Cardiac atrium fibroblast (primary cell): ENCODE measurements around the gene TMCC2. TPM values are rescaled to one million over a fixed set of nuclear protein-coding genes. Genes with fewer than 3 reads are reported as not detected.

Experiments used
- total RNA-seq: library from RNA; depleted of rRNA; stranded (reverse); fragments of >200 nt; gene quantifications from 2 replicates; pipeline ENCODE4 v1.2.3, GENCODE V29; 2015

The TMCC2 gene, protein sequence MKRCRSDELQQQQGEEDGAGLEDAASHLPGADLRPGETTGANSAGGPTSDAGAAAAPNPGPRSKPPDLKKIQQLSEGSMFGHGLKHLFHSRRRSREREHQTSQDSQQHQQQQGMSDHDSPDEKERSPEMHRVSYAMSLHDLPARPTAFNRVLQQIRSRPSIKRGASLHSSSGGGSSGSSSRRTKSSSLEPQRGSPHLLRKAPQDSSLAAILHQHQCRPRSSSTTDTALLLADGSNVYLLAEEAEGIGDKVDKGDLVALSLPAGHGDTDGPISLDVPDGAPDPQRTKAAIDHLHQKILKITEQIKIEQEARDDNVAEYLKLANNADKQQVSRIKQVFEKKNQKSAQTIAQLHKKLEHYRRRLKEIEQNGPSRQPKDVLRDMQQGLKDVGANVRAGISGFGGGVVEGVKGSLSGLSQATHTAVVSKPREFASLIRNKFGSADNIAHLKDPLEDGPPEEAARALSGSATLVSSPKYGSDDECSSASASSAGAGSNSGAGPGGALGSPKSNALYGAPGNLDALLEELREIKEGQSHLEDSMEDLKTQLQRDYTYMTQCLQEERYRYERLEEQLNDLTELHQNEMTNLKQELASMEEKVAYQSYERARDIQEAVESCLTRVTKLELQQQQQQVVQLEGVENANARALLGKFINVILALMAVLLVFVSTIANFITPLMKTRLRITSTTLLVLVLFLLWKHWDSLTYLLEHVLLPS
- total RNA-seq: 0.18 and 1.1 TPM in 2 replicates

DNA sequence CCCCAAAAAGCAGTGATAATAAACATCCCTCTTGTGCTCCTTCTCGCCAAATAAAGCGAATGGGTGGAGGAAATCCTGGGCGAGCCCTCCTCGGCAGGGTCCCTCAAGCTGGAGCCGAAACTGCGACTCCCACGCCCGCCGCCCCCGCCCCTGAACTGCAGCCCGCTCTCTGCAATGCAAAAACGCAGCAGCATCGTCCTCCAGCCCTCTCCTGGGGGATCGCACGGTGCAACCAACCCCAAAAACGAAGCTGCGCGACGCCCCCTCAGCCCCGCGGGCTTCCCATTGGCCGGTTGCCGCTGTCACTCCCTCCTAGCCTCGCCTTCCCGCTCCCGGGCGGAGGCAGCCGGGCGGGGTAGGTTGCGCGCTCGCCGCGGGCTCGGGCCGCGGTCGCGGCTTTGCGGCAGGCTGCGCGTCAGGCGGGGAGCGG is at the start of gene TMCC2:
TMCC2 (plus strand) TSS at position 363 of the 430 bp plus-strand sequence. CDS start 619 bp downstream, outside the sequence.

DNA sequence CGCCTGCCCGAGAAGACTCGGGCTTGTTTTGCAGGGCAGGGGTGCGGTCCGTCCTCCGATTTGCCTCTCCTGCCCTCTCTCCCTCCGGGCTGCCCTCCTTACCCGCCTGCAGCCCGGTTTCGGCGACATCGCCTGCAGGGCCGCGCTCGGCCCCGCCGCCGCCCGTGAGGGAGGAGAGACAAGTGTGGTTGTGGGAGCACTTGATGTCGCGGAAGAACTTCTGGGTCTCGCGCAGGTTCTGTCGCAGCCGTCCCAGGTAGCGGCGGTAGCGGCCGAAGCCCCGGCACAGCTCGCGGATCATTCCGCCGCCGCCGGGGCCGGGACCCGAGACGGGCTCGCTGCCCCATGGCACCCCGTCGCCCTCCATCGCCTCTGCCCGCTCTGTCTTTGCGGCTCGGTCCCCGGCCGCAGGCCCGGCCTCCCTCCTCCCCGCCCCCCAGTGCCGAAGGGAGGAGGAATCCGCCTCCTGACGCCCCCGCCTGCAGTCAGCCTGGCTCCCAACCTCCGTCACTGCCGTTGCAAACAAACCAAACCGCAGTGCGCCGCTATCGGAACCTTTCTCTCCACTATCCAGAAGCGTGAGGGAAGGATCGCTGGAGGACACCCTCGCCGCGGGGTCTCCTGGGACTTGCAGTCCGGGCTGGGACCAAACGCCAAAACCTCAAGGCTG is 16.4 kb upstream of the TMCC2 start, which contains the start of gene DSTYK:
DSTYK (minus strand) TSS at position 534 of the 670 bp plus-strand sequence; CDS start at position 367, 167 bp downstream.

DNA sequence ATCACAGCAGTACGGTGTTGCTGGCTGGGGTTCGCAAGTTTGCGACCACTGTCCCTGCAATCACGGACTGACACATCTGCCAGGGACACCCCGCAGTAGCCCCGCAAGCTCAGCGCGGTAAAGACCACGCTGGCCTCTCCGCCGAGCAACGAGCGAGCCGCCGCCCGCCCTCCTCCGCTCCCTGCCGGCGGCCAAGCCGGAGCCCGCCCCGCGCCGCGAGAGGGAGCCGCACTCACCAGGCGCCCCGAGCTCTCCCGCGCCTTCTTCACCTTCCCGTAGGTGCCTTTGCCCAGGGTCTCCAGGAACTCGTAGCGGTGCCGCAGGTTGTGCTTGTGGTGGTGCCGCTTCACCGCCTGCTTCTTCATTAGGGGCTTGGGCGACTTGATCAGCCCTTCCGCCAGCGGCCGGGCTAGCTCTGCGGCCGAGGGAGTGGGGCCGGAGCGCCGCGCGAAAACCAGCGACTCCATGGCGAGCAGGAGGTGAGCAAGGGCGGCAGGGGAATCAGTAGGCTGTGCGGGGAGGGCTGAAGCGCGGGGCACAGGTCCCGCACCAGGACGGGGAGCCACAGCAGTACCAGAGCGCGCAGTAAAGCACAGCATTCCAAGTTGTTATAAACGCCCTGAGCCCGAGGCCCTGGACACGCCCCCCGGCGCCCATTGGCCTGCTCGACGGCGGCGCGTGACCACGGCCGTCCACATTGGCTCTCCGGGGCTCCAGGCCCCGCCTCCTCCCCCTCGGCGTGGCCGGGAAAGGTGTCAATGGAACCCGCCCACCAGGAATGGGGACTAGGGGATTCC is 93.6 kb downstream of the TMCC2 start, which contains the start of gene NUAK2:
NUAK2 (minus strand) TSS at position 584 of the 797 bp plus-strand sequence; CDS start at position 467, 117 bp downstream.

Other genes starting within 250 kb of the TMCC2 start
- not detected in 2 replicates for gene CNTN2, start 184.7 kb upstream of the TMCC2 start, total RNA-seq
- gene TMEM81, start 143.5 kb upstream of the TMCC2 start, total RNA-seq: 2.2 TPM in 1 of 2 replicates, not detected in the other
- 9.2 and 15.6 TPM in 2 replicates for gene RBBP5, start 106.0 kb upstream of the TMCC2 start, total RNA-seq
- gene DSTYK, start 16.2 kb upstream of the TMCC2 start, total RNA-seq: 5.4 and 8.3 TPM in 2 replicates
- 8.6 and 14.3 TPM in 2 replicates for gene NUAK2, start 93.8 kb downstream of the TMCC2 start, total RNA-seq
- gene KLHDC8A, start 129.0 kb downstream of the TMCC2 start, total RNA-seq: 0.18 TPM in 1 of 2 replicates, not detected in the other
- not detected in 2 replicates for gene LEMD1, start 194.1 kb downstream of the TMCC2 start, total RNA-seq
- not detected in 2 replicates for gene BLACAT1, start 228.1 kb downstream of the TMCC2 start, total RNA-seq